Measurements from ENCODE around the gene PFKL.

DNA sequence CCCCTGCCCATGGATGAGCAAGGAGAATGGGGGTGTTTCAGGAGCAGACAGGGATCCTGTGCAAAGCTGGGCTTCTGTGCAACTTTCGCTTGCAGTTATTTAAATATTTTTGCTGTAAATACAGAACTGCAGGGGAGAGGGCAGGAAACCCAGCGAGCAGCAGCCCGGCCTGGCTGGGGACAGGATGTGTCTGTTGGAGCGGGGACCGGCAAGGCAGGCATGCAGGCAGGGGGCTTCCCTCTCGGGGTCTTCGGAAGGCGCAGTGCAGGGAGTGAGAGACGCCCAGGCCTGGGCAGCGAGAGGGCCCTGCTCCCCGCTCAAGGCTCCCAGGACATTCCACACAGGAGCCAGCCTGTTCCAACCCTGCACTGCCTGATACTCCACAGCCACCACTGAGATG, 15.9 kb upstream of the PFKL start:
- TF ChIP-seq, protein P1, sequence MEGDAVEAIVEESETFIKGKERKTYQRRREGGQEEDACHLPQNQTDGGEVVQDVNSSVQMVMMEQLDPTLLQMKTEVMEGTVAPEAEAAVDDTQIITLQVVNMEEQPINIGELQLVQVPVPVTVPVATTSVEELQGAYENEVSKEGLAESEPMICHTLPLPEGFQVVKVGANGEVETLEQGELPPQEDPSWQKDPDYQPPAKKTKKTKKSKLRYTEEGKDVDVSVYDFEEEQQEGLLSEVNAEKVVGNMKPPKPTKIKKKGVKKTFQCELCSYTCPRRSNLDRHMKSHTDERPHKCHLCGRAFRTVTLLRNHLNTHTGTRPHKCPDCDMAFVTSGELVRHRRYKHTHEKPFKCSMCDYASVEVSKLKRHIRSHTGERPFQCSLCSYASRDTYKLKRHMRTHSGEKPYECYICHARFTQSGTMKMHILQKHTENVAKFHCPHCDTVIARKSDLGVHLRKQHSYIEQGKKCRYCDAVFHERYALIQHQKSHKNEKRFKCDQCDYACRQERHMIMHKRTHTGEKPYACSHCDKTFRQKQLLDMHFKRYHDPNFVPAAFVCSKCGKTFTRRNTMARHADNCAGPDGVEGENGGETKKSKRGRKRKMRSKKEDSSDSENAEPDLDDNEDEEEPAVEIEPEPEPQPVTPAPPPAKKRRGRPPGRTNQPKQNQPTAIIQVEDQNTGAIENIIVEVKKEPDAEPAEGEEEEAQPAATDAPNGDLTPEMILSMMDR (conservative IDR thresholded peaks at IDR 0.05 in 1 of 2, IDR thresholded peaks at IDR 0.05 in 1 of 2; ENCODE audit: low read depth in 1 of 2, low read length in 2 of 2), result no peak
- no peak for TF ChIP-seq EZH2 (IDR thresholded peaks at IDR 0.05; ENCODE audit: low read length, missing control alignments)
